ENCODE data around the gene VWA2. TPM values are rescaled to one million over a fixed set of nuclear protein-coding genes. Genes with fewer than 3 reads are reported as not detected.

VWA2 gene
- total and polyA plus RNA-seq, 2 donors (not counting 3 experiments of a cell fraction or from before 2014, with no cell fraction given) = not detected

DNA sequence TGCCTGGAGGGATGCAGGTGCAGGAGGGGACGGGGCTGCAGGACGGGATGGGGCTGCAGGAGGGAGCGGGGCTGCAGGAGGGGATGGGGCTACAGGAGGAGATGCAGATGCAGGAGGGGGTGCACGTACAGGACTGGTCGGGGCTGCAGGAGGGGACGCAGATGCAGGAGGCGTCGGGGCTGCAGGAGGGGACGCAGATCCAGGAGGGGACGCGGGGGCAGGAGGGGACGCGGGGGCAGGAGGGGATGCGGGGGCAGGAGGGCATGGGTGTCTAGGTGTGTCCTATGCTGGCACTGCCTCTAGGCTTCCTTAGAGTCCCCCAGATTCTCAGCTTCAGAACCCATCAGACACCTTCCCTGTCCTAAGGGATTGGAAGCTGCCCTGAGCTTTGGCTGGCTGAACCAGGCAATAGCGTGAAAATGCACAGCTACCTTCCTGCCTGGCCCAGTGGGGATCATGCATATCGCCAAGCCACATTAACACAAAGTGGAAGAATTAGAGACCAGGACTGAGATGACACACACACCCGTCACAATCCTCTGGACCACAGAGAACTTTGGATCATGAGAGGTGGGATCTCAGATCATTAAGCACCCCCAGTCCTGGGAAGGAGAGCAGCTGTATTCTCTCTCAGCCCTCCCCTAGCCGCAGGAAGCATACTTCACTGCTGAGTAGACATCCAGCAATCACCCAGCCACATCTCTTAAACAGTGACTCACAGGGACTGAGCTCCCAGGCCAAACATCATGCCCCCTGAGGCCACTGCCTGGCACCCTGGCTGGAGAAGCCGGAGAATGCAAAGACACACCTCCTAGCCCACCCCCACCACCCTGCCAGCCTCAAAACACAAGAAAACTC lies 67.3 kb downstream of the VWA2 start:
- TF ChIP-seq MYC (IDR thresholded peaks at IDR 0.05; ENCODE audit: low read depth, low read length) (no peak), EZH2 (IDR thresholded peaks at IDR 0.05; ENCODE audit: borderline replicate concordance, low read depth, low read length, severe bottlenecking) (no peak), GATA2 (IDR thresholded peaks at IDR 0.05; ENCODE audit: insufficient read depth, insufficient read length, low read depth, low read length) (no peak)
- POLR2A ChIA-PET = no interaction called here

DNA sequence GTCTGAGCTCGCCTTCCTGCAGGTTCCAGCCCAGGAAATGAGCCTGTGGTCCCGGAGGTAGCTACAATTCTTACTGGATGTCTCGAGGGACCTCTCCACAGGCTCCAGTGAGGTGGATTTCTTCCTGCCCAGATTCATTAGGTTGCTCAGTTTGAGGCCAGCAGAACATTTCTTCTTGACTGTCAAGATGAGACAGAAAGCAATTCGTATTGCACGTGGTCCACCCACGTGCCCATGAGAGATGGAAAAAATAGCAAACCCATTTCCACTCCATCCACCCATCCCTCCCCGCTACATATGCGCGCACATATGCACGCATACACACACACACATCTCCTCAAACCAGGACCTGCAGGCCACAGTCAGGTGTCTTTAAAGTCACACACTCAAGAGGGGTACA lies 68.7 kb downstream of the VWA2 start:
- Histone ChIP-seq H4K20me1 (replicated peaks; ENCODE audit: control insufficient read depth, extremely low read depth, insufficient read depth, low read length) (no peaks in the 10 kb centered on the region), H3K4me1 (ENCODE audit: control insufficient read depth, extremely low read depth, insufficient read depth, low read length) (peaks cover 8% of the 10 kb centered on the region), H3K9ac (replicated peaks; ENCODE audit: extremely low read depth, insufficient read depth, low read length) (no peak overlapping the region), H3K27me3 (ENCODE audit: control insufficient read depth in 2 of 2, insufficient read depth in 2 of 2, low read length in 2 of 2) (peaks cover 2 to 5% of the 10 kb centered on the region in 2 experiments), H3K79me2 (ENCODE audit: control insufficient read depth, insufficient read depth, low read length) (no peaks in the 10 kb centered on the region), H3K27ac (ENCODE audit: insufficient read depth, low read depth, low read length) (no peak overlapping the region), H3K9me3 (replicated peaks; ENCODE audit: control insufficient read depth, insufficient read depth, low read length) (no peaks in the 10 kb centered on the region), H3K9me1 (replicated peaks; ENCODE audit: control insufficient read depth, extremely low read depth, insufficient read depth, low read length) (no peaks in the 10 kb centered on the region), H3K4me3 (replicated peaks in 1 of 3; ENCODE audit: insufficient read depth in 1 of 3, low read depth in 1 of 3, low read length in 3 of 3) (no peak overlapping the region), H3K36me3 (ENCODE audit: control insufficient read depth in 2 of 2, extremely low read depth in 1 of 2, insufficient read depth in 2 of 2, low read length in 2 of 2) (no peaks in the 10 kb centered on the region), H3K4me2 (ENCODE audit: insufficient read depth, low read length) (no peak overlapping the region), H2AFZ (ENCODE audit: low read depth, low read length) (no peak overlapping the region)
- TF ChIP-seq, protein P1, sequence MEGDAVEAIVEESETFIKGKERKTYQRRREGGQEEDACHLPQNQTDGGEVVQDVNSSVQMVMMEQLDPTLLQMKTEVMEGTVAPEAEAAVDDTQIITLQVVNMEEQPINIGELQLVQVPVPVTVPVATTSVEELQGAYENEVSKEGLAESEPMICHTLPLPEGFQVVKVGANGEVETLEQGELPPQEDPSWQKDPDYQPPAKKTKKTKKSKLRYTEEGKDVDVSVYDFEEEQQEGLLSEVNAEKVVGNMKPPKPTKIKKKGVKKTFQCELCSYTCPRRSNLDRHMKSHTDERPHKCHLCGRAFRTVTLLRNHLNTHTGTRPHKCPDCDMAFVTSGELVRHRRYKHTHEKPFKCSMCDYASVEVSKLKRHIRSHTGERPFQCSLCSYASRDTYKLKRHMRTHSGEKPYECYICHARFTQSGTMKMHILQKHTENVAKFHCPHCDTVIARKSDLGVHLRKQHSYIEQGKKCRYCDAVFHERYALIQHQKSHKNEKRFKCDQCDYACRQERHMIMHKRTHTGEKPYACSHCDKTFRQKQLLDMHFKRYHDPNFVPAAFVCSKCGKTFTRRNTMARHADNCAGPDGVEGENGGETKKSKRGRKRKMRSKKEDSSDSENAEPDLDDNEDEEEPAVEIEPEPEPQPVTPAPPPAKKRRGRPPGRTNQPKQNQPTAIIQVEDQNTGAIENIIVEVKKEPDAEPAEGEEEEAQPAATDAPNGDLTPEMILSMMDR (IDR thresholded peaks at IDR 0.05; ENCODE audit: extremely low read depth in 1 of 2, insufficient read depth in 1 of 2, low read depth in 1 of 2, low read length in 2 of 2) = no peak
- TF ChIP-seq FOS (IDR thresholded peaks at IDR 0.05; ENCODE audit: borderline replicate concordance, insufficient read depth, low read length) (no peak), EZH2 (IDR thresholded peaks at IDR 0.05; ENCODE audit: borderline replicate concordance, low read depth, low read length, severe bottlenecking) (no peak)
- ChIA-PET CTCF (interaction anchor here (0.8 to 1.2 kb wide), 5 partner anchors 129 to 822 kb away, joined by 3 to 6 read pairs (median 4); no protein-coding TSS in a partner anchor), POLR2A (no interaction called here)
- dilution Hi-C loops (cut with MboI; ENCODE audit: extremely low pct_ligation_motif_present, low sequenced_read_pairs) (no loop called here), intact Hi-C loops (cut with micrococcal nuclease) (no loop called here)
- no TSS peak for BruUV-seq (replicated peaks)
- no peak for FAIRE-seq
- DNase-seq (ENCODE audit: low read depth, low spot score) = no peak

More for the DNA sequence above, 67.3 kb downstream of the VWA2 start:
- dilution Hi-C loops (cut with MboI; ENCODE audit: extremely low pct_ligation_motif_present, low sequenced_read_pairs) = no loop called here
- no peak overlapping the region for H2AFZ ChIP-seq (ENCODE audit: low read depth, low read length)
- no peaks in the 10 kb centered on the region for H4K20me1 ChIP-seq (replicated peaks; ENCODE audit: control insufficient read depth, extremely low read depth, insufficient read depth, low read length)
- no TSS peak for BruUV-seq (replicated peaks)
- no peaks in the 10 kb centered on the region for H3K79me2 ChIP-seq (ENCODE audit: control insufficient read depth, insufficient read depth, low read length)
- H3K9me1 ChIP-seq (replicated peaks; ENCODE audit: control insufficient read depth, extremely low read depth, insufficient read depth, low read length) = no peaks in the 10 kb centered on the region
- no peak overlapping the region for H3K4me2 ChIP-seq (ENCODE audit: insufficient read depth, low read length)
- H3K27me3 ChIP-seq (ENCODE audit: control insufficient read depth in 2 of 2, insufficient read depth in 2 of 2, low read length in 2 of 2) = peaks cover 2 to 8% of the 10 kb centered on the region in 2 experiments
- no peaks in the 10 kb centered on the region for H3K9me3 ChIP-seq (replicated peaks; ENCODE audit: control insufficient read depth, insufficient read depth, low read length)
- intact Hi-C loops (cut with micrococcal nuclease) = no loop called here
- DNase-seq (ENCODE audit: low read depth, low spot score) (no peak), FAIRE-seq (no peak)
- no peak overlapping the region for H3K4me3 ChIP-seq (replicated peaks in 1 of 3; ENCODE audit: insufficient read depth in 1 of 3, low read depth in 1 of 3, low read length in 3 of 3)
- no peak overlapping the region for H3K9ac ChIP-seq (replicated peaks; ENCODE audit: extremely low read depth, insufficient read depth, low read length)
- H3K4me1 ChIP-seq (ENCODE audit: control insufficient read depth, extremely low read depth, insufficient read depth, low read length) = peaks cover 8% of the 10 kb centered on the region
- H3K36me3 ChIP-seq (ENCODE audit: control insufficient read depth in 2 of 2, extremely low read depth in 1 of 2, insufficient read depth in 2 of 2, low read length in 2 of 2) = no peaks in the 10 kb centered on the region
- no peak overlapping the region for H3K27ac ChIP-seq (ENCODE audit: insufficient read depth, low read depth, low read length)
- CTCF ChIA-PET = interaction anchor here (1.2 to 1.7 kb wide), 3 partner anchors 132 to 824 kb away, joined by 3 to 4 read pairs (median 4); no protein-coding TSS in a partner anchor
